Measurements from ENCODE around the gene PPARG. TPM values are rescaled to one million over a fixed set of nuclear protein-coding genes. Genes with fewer than 3 reads are reported as not detected.
A peak's percentile ranks its signal among the peaks of the same experiment; 100 is the strongest.

The PPARG gene
- total and polyA plus RNA-seq, 2 experiments from 2014 or later: 0.45 to 1.2 TPM

GRCh38 chr3:12356175-12356574, 67.3 kb downstream of the PPARG start:
- Histone ChIP-seq H3K36me3 (no peaks in the 10 kb centered on the region), H3K4me1 (ENCODE audit: low read depth) (no peaks in the 10 kb centered on the region), H3K27me3 (peaks cover 6% of the 10 kb centered on the region), H3K9me3 (ENCODE audit: low read depth) (no peaks in the 10 kb centered on the region), H3K4me3 (no peak overlapping the region), H3K27ac (no peak overlapping the region)
- DNase-seq (ENCODE audit: low read depth in 1 of 2, low spot score in 1 of 2): no peak
- TF ChIP-seq CTCF (IDR thresholded peaks at IDR 0.05; ENCODE audit: low read depth, low read length): no peak

- Histone ChIP-seq H3K4me3 (no peak overlapping the region), H3K4me1 (ENCODE audit: low read depth) (no peaks in the 10 kb centered on the region), H3K27me3 (no peaks in the 10 kb centered on the region), H3K36me3 (no peaks in the 10 kb centered on the region), H3K27ac (no peak overlapping the region), H3K9me3 (ENCODE audit: low read depth) (no peaks in the 10 kb centered on the region)
- no peak for TF ChIP-seq CTCF (IDR thresholded peaks at IDR 0.05; ENCODE audit: low read depth, low read length)
- DNase-seq (ENCODE audit: low read depth in 1 of 2, low spot score in 1 of 2): no peak
These were observed 68.1 kb downstream of the PPARG start for GRCh38 chr3:12356996-12357395.

GRCh38 chr3:12357456-12357855, 68.6 kb downstream of the PPARG start:
- DNase-seq (ENCODE audit: low read depth in 1 of 2, low spot score in 1 of 2): no peak
- Histone ChIP-seq H3K4me3 (no peak overlapping the region), H3K36me3 (no peaks in the 10 kb centered on the region), H3K9me3 (ENCODE audit: low read depth) (no peaks in the 10 kb centered on the region), H3K27ac (no peak overlapping the region), H3K27me3 (no peaks in the 10 kb centered on the region), H3K4me1 (ENCODE audit: low read depth) (no peaks in the 10 kb centered on the region)
- TF ChIP-seq CTCF (IDR thresholded peaks at IDR 0.05; ENCODE audit: low read depth, low read length): no peak

GRCh38 chr3:12363397-12364195, 74.7 kb downstream of the PPARG start:
- peak in 1 of 2 donors; percentile 35 for DNase-seq (ENCODE audit: low read depth in 1 of 2, low spot score in 1 of 2)
- H3K4me3 ChIP-seq: no peak overlapping the region
- TF ChIP-seq CTCF (IDR thresholded peaks at IDR 0.05; ENCODE audit: low read depth, low read length): no peak
- no peaks in the 10 kb centered on the region for H3K27me3 ChIP-seq
- H3K36me3 ChIP-seq: no peaks in the 10 kb centered on the region
- H3K9me3 ChIP-seq (ENCODE audit: low read depth): no peaks in the 10 kb centered on the region
- H3K4me1 ChIP-seq (ENCODE audit: low read depth): no peaks in the 10 kb centered on the region
- H3K27ac ChIP-seq: no peak overlapping the region

GRCh38 chr3:12367346-12367745, 78.5 kb downstream of the PPARG start:
- Histone ChIP-seq H3K9me3 (ENCODE audit: low read depth) (no peaks in the 10 kb centered on the region), H3K4me3 (no peak overlapping the region), H3K4me1 (ENCODE audit: low read depth) (no peaks in the 10 kb centered on the region), H3K27ac (no peak overlapping the region), H3K27me3 (no peaks in the 10 kb centered on the region), H3K36me3 (no peaks in the 10 kb centered on the region)
- DNase-seq (ENCODE audit: low read depth in 1 of 2, low spot score in 1 of 2): peak in 1 of 2 donors; percentile 59
- TF ChIP-seq CTCF (IDR thresholded peaks at IDR 0.05; ENCODE audit: low read depth, low read length): no peak
